IgD-negative memory B cell (primary cell): ENCODE results near the gene SH3YL1. TPM values are rescaled to one million over a fixed set of nuclear protein-coding genes. Genes with fewer than 3 reads are reported as not detected.

Source experiments
- H3K27ac Mint-ChIP-seq, 3 donors: one replicate each; pipeline ENCODE4 v1.8.0; 2020 to 2022; ENCODE audit warnings: mild to moderate bottlenecking in 3 of 3, mixed read lengths in 3 of 3, moderate library complexity in 1 of 3
- H3K27me3 Mint-ChIP-seq: one replicate; pipeline ENCODE4 v1.8.0; 2021; ENCODE audit warnings: mixed read lengths
- H3K36me3 Mint-ChIP-seq: one replicate; pipeline ENCODE4 v1.8.0; 2020; ENCODE audit warnings: mild to moderate bottlenecking, mixed read lengths
- H3K4me1 Mint-ChIP-seq, 3 donors: one replicate each; pipeline ENCODE4 v1.8.0; 2020 to 2022; ENCODE audit warnings: mixed read lengths in 3 of 3, mild to moderate bottlenecking in 1 of 3
- H3K4me3 Mint-ChIP-seq, 4 donors: one replicate each; pipeline ENCODE4 v1.8.0; 2020 to 2022; ENCODE audit warnings: mild to moderate bottlenecking in 4 of 4, mixed read lengths in 4 of 4, moderate library complexity in 3 of 4
- H3K9me3 Mint-ChIP-seq, 3 donors: one replicate each; pipeline ENCODE4 v1.8.0; 2020 to 2021; ENCODE audit warnings: mixed read lengths in 3 of 3, mild to moderate bottlenecking in 1 of 3
- polyA plus RNA-seq: library from polyadenylated mRNA; unstranded; fragments of 300-500 nt; fragmentation: Illumina TruSeq; gene quantifications from one replicate; pipeline ENCODE4 v1.2.3, GENCODE V29; 2021

Gene SH3YL1
- polyA plus RNA-seq, 1 donor from 2014 or later, result 18.8 TPM

GRCh38 chr2:201648-202433 is 62.0 kb downstream of the SH3YL1 start:
- Mint-ChIP-seq H3K4me3 (no peak overlapping the region), H3K27me3 (peaks cover 19% of the 10 kb centered on the region), H3K27ac (peak overlapping the region in 1 of 3 donors; percentile 7), H3K9me3 (peaks cover 0 to 3% (median 0%) of the 10 kb centered on the region in 3 donors), H3K4me1 (no peaks in the 10 kb centered on the region), H3K36me3 (no peaks in the 10 kb centered on the region)

DNA sequence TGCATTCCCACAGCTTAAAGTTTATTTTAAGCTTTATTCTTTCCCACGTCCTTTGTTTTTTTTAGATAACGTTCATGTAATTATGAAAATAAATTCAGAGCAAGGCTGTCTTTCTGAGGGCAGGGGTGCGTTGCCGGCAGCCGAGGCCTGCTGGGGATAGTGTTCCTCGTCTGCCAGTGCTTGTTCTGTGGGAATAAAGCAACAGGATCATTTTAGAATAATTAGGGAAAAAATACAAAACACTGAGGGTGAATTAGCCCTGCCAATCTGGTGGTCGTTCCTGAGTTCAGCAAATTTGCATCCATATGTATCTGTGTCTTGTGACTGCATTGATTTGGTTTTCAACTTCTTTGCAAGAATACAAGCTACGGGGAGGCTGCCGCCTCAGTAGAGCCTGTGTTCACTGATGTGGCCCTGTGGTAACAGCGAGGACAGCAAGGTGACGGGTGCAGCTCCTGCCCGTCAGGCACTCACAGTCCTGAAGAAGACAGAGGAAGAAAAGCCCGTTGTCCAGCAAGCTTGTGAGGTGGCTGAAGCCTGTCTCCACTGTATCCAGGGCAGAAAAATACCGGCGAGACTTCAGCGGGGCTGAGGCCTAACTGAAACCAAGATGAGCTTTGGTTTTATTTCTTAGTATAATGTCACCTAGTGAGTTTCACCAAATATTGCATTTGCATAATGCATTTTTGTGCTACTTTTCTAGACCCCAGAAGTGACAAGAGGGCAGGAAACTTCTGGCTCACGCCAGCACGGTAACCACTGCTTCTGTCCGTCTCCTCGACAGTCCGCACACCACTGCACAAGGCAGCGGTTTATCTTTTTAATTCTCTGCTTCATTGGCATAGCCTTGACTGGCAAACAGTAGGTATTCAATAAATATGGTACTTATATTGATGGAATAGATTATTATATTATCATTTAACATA is 64.5 kb downstream of the SH3YL1 start:
- no peak overlapping the region for H3K27ac Mint-ChIP-seq

DNA sequence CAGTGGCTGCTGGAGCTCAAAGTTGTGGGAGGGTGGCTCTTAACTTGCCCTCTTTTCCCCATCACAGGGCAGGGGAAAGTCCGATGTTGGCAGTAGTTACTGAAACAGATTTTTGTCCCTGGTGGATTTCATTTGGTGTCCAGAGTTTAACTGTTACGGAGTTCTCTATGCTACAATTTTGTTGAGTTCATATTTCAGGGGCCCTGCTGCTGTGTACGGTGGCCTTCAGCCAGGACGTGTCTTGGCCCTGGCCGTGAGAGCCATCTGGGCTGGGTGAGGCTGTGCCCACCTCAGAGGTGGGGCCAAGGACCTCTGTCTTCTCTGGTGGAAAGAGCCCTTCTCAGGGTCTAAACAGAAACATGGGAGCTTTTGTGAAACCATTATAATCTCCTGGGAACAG is 67.4 kb downstream of the SH3YL1 start:
- no peaks in the 10 kb centered on the region for H3K9me3 Mint-ChIP-seq
- H3K27me3 Mint-ChIP-seq, result peaks cover 9% of the 10 kb centered on the region
- H3K4me1 Mint-ChIP-seq, result no peaks in the 10 kb centered on the region
- no peak overlapping the region for H3K4me3 Mint-ChIP-seq
- H3K27ac Mint-ChIP-seq, result peak overlapping the region in 1 of 3 donors; percentile 50
- no peaks in the 10 kb centered on the region for H3K36me3 Mint-ChIP-seq

More for the DNA sequence above, 64.5 kb downstream of the SH3YL1 start:
- no peaks in the 10 kb centered on the region for H3K4me1 Mint-ChIP-seq
- H3K36me3 Mint-ChIP-seq, result no peaks in the 10 kb centered on the region
- H3K9me3 Mint-ChIP-seq, result peaks cover 0 to 3% (median 0%) of the 10 kb centered on the region in 3 donors
- H3K27me3 Mint-ChIP-seq, result peaks cover 19% of the 10 kb centered on the region
- no peak overlapping the region for H3K4me3 Mint-ChIP-seq

- no peak overlapping the region for H3K27ac Mint-ChIP-seq
- H3K9me3 Mint-ChIP-seq, result no peaks in the 10 kb centered on the region
- no peak overlapping the region for H3K4me3 Mint-ChIP-seq
- H3K36me3 Mint-ChIP-seq, result no peaks in the 10 kb centered on the region
- H3K4me1 Mint-ChIP-seq, result no peaks in the 10 kb centered on the region
- H3K27me3 Mint-ChIP-seq, result peaks cover 9% of the 10 kb centered on the region
These were observed 67.9 kb downstream of the SH3YL1 start for GRCh38 chr2:195932-196331.

GRCh38 chr2:193141-193671 is 70.6 kb downstream of the SH3YL1 start:
- Mint-ChIP-seq H3K36me3 (peaks cover 3% of the 10 kb centered on the region), H3K4me3 (peak overlapping the region in 1 of 4 donors; percentile 33), H3K27me3 (no peaks in the 10 kb centered on the region), H3K4me1 (no peaks in the 10 kb centered on the region), H3K27ac (peak overlapping the region in 1 of 3 donors; percentile 23), H3K9me3 (peaks cover 2 to 7% (median 5%) of the 10 kb centered on the region in 3 donors)

GRCh38 chr2:191311-192190 is 72.3 kb downstream of the SH3YL1 start:
- no peaks in the 10 kb centered on the region for H3K27me3 Mint-ChIP-seq
- H3K9me3 Mint-ChIP-seq, result peaks cover 5 to 14% (median 12%) of the 10 kb centered on the region in 3 donors
- peaks cover 4% of the 10 kb centered on the region for H3K36me3 Mint-ChIP-seq
- no peak overlapping the region for H3K27ac Mint-ChIP-seq
- no peak overlapping the region for H3K4me3 Mint-ChIP-seq
- no peaks in the 10 kb centered on the region for H3K4me1 Mint-ChIP-seq

GRCh38 chr2:187825-188224 is 76.0 kb downstream of the SH3YL1 start:
- Mint-ChIP-seq H3K4me1 (no peaks in the 10 kb centered on the region), H3K36me3 (peaks cover 4% of the 10 kb centered on the region), H3K27ac (no peak overlapping the region), H3K27me3 (peaks cover 8% of the 10 kb centered on the region), H3K9me3 (peaks cover 7 to 19% (median 15%) of the 10 kb centered on the region in 3 donors), H3K4me3 (no peak overlapping the region)

DNA sequence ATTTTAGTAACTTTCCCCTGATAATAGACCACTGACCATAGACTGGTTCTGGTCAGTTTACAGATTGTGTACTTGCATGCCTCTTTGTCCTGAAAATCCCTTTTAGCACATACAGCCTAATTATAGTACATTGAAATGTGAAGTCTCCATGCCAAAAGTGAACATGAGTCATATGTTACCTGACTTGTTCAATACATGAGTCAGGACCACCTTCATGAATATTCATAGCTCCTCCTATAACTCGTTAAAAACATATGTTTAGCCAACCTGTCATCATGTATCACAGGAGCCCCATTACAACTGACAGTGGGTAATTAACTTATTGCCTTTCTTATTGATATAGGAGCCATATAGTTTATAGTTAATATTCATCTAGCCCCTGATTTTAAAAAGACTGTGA is 78.6 kb downstream of the SH3YL1 start:
- peaks cover 4% of the 10 kb centered on the region for H3K36me3 Mint-ChIP-seq
- peaks cover 7 to 19% (median 12%) of the 10 kb centered on the region in 3 donors for H3K9me3 Mint-ChIP-seq
- no peak overlapping the region for H3K4me3 Mint-ChIP-seq
- peaks cover 8% of the 10 kb centered on the region for H3K27me3 Mint-ChIP-seq
- H3K4me1 Mint-ChIP-seq, result no peaks in the 10 kb centered on the region
- no peak overlapping the region for H3K27ac Mint-ChIP-seq

DNA sequence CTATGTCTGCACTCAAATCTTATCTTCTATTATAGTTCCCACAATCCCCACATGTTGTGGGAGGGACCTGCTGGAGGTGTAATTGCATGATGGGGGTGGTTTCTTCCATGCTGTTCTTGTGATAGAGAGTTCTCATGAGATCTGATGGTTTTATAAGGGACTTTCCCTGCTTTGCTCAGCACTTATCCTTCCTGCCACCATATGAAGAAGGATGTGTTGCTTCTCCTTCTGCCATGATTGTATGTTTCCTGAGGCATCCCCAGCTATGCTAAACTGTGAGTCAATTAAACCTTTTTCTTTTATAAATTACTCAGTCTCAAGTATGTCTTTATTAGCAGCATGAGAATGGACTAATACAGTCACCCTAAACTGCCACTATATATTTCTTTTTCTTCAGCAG is 79.1 kb downstream of the SH3YL1 start:
- H3K27ac Mint-ChIP-seq, result no peak overlapping the region
- H3K36me3 Mint-ChIP-seq, result peaks cover 2% of the 10 kb centered on the region
- no peak overlapping the region for H3K4me3 Mint-ChIP-seq
- H3K9me3 Mint-ChIP-seq, result peaks cover 5 to 17% (median 10%) of the 10 kb centered on the region in 3 donors
- H3K27me3 Mint-ChIP-seq, result peaks cover 8% of the 10 kb centered on the region
- H3K4me1 Mint-ChIP-seq, result no peaks in the 10 kb centered on the region

DNA sequence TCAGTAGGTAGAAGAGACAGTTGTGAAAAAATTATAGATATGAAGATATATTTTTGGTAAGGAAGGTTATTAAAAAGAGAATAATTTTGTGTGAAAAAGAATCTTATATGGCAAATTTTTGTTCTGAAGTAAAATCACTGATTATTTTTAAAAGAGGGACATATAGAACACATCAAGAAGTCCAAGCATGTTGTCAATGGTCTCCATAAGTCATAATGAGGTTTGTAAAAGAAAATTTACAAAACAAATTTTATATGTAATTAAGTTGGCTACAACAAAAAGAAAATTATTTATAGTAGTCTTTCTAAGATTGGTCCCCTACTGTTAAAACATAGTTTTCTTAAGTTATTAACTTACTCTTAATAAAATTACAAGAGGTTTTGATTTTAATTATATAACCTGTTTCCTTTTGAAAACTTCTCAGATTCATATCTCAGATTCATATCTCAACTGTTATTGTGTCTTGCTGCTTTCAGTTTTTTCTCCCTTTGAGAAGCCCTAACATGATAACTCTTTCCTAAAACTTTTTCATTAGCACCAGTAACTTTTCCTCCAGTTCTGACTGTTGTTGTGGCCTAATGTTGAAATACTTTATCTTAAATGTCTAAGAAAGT is 81.2 kb downstream of the SH3YL1 start:
- H3K4me3 Mint-ChIP-seq, result no peak overlapping the region
- no peak overlapping the region for H3K27ac Mint-ChIP-seq
- peaks cover 5 to 12% (median 9%) of the 10 kb centered on the region in 3 donors for H3K9me3 Mint-ChIP-seq
- no peaks in the 10 kb centered on the region for H3K36me3 Mint-ChIP-seq
- H3K27me3 Mint-ChIP-seq, result peaks cover 8% of the 10 kb centered on the region
- no peaks in the 10 kb centered on the region for H3K4me1 Mint-ChIP-seq

DNA sequence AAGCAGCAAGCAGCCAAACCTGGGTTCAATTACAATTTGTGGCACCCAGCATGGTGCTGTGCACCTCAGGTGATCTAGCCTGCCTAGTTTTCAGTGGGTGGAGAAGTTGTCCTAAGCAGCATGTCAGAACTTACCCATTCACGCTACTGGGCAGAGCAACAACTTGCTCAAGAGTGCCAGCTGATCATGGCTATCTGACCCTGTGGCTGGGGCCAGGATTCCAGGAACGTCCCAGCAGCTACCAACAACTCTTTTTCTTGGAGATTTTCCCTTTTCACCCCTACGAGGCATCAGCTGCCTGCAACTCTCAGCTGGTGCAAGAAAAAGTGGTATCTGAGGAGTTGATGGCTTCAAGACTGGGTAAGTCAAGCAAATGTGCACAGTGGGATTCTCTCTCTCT is 83.5 kb downstream of the SH3YL1 start:
- H3K36me3 Mint-ChIP-seq, result no peaks in the 10 kb centered on the region
- peaks cover 0 to 2% (median 0%) of the 10 kb centered on the region in 3 donors for H3K4me1 Mint-ChIP-seq
- H3K27ac Mint-ChIP-seq, result no peak overlapping the region
- no peak overlapping the region for H3K4me3 Mint-ChIP-seq
- H3K27me3 Mint-ChIP-seq, result peaks cover 8% of the 10 kb centered on the region
- peaks cover 2 to 5% (median 2%) of the 10 kb centered on the region in 3 donors for H3K9me3 Mint-ChIP-seq

GRCh38 chr2:179886-180285 is 83.9 kb downstream of the SH3YL1 start:
- H3K4me3 Mint-ChIP-seq, result no peak overlapping the region
- H3K4me1 Mint-ChIP-seq, result peaks cover 0 to 2% (median 2%) of the 10 kb centered on the region in 3 donors
- no peak overlapping the region for H3K27ac Mint-ChIP-seq
- H3K27me3 Mint-ChIP-seq, result peaks cover 8% of the 10 kb centered on the region
- H3K36me3 Mint-ChIP-seq, result no peaks in the 10 kb centered on the region
- H3K9me3 Mint-ChIP-seq, result peaks cover 2 to 5% (median 2%) of the 10 kb centered on the region in 3 donors

GRCh38 chr2:177733-178132 is 86.1 kb downstream of the SH3YL1 start:
- H3K27me3 Mint-ChIP-seq, result no peaks in the 10 kb centered on the region
- no peak overlapping the region for H3K27ac Mint-ChIP-seq
- no peaks in the 10 kb centered on the region for H3K36me3 Mint-ChIP-seq
- H3K4me1 Mint-ChIP-seq, result peaks cover 0 to 2% (median 2%) of the 10 kb centered on the region in 3 donors
- H3K4me3 Mint-ChIP-seq, result no peak overlapping the region
- H3K9me3 Mint-ChIP-seq, result peaks cover 0 to under 1% (median 0%) of the 10 kb centered on the region in 3 donors

GRCh38 chr2:176917-177316 is 86.9 kb downstream of the SH3YL1 start:
- Mint-ChIP-seq H3K36me3 (no peaks in the 10 kb centered on the region), H3K27me3 (no peaks in the 10 kb centered on the region), H3K4me3 (no peak overlapping the region), H3K9me3 (no peaks in the 10 kb centered on the region), H3K4me1 (peaks cover 0 to 2% (median 2%) of the 10 kb centered on the region in 3 donors), H3K27ac (peak overlapping the region in 1 of 3 donors; percentile 63)
